Activated CD4-positive, CD25-positive, alpha-beta regulatory T cell treated with anti-CD3 and anti-CD28 coated beads, Interleukin-2, amount 50 U/mL, for 24 hours (primary cell): Measurements from ENCODE around the gene MIS12.

Experiments used
- ATAC-seq, 2 donors: fragments of 150-1000 bp; cut with Tn5 transposase; one replicate each; pipeline ENCODE4 v1.10.0; 2021; ENCODE audit warnings: mild to moderate bottlenecking in 1 of 2, moderate library complexity in 1 of 2

Gene MIS12

GRCh38 chr17:5536866-5537650 lies 50.7 kb downstream of the MIS12 start:
- no peak for ATAC-seq

DNA sequence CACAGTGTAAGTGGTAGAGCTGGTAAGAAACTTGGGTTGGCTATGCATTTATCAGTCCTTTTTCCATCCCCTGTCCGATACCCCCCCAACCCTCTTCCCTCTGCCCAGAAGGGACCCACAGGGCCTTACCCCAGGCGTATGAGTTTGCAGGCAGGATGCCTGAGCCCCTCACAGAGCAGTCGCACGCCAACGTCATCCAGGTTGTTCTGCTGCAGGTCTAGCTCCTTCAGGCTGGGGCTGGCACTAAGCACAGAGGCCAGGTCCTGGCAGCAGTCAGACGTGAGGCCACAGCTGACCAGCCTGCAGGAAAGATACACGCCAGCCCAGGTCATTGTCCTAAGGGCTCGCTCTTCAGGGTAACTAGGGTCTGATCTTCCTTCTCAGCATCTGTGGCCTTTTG lies 52.9 kb downstream of the MIS12 start:
- no peak for ATAC-seq

- no peak for ATAC-seq
Measured at GRCh38 chr17:5540321-5540720, 54.0 kb downstream of the MIS12 start.
